Measurements from ENCODE around the gene TBC1D22A.
"Not testable (repeated sequence)": the region's sequence is repeated elsewhere in the genome, so short reads cannot be mapped to it uniquely, and the experiment has no call there.

Gene TBC1D22A

DNA sequence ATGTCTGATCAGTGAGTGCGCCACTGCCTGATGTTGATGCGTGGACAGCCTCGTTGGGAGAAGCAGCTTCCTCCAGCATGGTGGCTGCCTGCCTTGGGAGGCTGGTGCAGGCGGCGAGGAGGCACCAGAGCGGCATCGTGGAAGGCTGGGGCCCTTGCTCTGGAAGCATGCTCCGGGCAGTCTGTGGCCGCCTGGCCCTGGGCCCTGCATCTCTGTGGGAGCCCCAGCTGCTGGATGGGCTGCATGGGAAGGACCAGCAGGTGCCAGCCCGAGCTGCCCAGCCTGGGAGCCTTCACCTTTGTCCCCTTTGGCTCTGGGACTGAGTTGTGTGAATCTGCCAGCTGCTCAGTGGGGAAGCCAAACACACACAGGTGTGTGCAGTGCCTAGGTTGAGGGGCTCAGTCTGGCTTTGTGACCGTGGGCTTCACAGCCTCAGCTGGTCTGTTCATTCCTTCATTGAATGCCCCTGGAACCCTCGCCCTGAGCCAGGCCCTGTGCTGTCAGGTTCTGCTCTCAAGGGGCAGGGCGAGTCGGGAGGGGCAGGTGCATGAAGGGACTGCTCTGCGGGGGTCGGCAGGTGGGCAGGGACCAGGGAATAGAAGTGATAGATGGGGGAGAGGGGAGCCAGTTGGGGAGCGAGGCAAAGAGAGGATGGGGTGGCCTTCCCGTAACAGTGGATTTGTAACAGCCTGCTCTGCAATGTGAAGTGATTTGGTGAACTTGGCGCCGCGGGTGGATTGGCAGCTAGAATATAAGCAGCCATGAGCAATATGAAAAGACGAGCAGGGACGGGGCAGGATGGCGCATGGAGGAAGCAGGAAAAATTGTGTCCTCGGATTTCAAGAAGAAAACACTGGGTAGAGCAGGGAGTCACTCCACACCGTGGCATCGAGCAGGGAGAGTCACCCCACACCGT, 354.2 kb downstream of the TBC1D22A start:
- DNase-seq: no peak

DNA sequence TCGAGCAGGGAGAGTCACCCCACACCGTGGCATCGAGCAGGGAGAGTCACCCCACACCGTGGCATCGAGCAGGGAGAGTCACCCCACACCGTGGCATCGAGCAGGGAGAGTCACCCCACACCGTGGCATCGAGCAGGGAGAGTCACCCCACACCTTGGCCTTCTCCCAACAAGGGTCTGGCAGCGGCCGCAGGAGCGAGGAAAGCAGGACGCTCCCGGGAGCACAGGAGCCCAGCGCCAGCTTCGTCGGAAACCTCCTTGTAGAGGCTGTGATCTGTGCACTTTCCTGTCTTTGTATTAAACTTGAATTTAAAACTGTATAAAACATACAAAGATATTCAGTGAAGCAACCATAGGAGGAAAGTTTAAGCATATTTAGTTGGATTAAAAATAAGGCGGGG, 355.0 kb downstream of the TBC1D22A start:
- DNase-seq: not testable (repeated sequence)

DNA sequence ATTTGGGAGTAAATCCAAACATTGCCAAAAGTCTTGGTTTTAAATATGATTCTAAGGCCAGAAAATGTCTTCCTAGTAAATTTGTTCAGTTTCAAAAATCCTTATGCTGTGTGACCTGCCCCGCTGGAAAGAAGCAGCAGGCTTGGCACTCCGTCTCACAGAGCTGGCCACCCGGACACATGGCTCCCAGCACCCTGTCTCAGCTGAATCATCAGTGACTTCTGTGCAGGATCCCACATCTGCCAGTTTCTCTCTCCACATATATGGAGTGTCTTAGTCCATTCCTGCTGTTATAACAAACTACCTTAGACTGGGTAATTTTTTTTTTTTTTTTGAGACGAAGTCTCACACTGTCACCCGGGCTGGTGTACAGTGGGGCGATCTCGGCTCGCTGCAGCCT, 356.7 kb downstream of the TBC1D22A start:
- DNase-seq: no peak

DNA sequence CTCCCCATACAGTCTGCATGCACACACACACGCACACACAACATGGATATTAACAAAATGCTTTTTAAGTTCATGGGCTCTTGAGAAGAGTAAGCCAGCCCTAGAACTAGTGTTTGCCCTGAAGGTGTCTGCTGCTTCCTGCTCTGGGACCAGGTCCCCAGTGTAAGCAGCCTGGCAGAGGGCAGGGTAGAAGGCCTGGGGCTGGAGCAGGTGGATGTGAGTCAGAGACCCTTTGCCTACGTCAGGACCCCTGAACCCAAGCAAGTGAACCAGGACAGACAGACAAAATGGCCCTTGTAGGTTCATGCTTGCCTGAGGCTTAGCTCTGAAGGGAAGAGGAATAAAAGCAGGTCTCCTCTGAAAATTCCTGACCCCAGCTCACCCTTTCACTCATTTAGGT, 357.9 kb downstream of the TBC1D22A start:
- no peak for DNase-seq

DNA sequence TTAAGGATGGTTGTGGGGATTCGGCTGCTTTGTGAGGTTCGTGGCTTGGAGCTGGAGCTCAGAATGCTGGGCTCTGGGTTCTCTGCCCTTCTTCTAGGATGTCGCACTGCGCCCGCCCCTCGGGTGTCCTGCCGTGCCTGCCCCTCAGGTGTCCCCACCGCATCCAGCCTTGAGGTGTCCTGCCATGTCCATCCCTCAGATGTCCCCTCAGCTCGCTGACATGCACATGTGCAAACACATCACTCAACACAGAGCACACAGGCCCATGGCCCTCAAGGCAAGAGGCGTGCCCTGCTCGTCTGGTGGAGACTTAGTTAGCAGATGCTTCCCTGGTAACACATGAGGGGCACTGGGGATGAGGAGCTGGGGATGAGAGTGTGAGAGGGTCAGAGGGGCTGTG, 359.3 kb downstream of the TBC1D22A start:
- DNase-seq: no peak

DNA sequence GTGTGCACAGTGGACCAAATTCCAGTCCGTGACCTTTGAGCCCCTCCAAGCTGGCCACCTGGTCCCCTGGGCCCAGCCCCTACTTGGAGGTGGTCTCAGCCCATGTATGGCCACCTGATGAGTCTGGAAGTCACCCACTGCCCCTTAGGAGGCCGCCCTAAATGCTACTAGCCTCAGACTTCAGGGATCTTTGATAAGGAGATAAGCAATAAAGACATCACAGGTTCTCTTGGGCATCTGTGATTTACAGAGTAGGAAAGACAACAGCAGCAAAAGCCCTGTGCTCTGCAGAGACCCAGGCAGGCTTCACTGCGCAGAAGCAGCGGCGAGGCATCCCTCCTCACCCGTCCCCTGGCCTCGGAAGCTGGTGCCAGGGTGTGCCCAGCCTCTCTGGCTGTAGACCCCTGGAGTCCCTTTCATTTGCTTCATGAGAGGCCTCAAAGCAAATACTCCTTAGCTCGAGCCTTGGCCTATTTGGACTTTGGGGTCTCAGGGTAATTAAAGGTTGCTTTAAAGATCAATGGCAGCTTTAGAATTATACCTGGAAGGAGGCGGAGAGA, 360.1 kb downstream of the TBC1D22A start:
- DNase-seq: no peak

DNA sequence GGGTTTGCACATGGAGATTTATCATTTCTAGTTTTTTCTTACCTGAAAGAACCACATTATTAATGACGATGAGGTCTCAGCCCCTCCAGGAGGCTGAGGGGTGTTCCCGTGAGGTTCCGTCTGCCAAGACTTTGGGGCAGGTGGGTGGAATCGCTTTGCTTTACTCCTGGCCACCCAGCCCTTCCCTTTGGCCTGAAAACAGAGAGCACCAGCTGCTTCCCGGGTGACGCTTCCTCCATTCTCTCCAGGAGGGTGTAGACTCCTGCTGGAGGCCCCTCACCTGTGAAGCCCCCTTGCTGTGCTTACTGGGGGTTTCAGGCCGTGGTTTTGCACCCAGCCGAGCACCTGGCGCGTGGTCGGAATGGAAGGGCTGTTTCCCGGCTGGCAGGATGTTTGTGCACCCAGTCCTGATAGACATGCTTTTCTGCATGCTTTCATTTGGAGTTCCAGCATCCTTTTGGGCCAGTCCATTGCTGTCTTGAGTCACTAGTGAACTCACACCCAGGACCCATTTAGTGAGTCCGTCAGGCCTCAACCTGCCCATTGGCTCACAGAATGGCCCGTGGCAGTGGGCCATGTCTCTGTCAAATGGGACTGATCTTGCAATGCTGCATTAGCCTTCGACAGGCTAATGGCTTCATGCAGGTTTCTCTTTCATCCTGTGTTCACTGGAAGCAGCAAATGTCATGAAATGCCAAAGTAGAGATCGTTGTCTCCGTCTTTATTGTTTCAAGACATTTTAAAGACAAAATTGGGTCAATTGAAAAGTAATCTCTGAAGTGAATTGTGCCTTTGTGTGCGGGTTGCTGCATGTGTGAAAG, 360.8 kb downstream of the TBC1D22A start:
- no peak for DNase-seq

DNA sequence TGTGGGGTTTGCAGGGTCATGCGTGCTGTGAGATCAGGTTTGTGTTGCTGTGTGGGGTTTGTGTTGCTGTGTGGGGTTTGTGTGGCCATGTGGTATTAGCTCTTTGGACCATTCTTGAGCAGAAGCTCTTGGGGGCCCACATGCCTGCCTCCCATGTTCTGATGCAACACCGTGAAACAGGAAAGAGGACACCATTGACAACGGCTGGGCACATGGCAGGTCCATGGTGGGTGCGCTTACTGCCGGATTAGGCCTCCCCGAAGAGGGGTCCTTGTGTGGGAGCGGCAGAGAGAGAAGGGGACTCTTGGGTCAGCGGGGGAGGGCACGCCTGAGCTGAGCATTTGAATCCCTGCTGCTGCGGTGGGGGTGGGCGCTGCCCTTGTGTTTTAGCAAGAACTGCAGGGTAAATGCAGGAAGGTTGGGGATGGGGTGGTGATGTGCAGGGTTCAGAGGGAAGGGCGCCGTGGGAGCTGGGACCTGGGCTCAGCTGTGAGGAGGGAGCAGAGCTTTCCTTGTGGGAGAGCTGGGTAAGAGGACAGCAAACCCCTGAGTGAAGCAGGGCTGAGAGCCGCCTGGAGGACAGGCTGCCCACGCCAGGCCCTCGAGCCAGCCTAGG, 361.5 kb downstream of the TBC1D22A start:
- no peak for DNase-seq

DNA sequence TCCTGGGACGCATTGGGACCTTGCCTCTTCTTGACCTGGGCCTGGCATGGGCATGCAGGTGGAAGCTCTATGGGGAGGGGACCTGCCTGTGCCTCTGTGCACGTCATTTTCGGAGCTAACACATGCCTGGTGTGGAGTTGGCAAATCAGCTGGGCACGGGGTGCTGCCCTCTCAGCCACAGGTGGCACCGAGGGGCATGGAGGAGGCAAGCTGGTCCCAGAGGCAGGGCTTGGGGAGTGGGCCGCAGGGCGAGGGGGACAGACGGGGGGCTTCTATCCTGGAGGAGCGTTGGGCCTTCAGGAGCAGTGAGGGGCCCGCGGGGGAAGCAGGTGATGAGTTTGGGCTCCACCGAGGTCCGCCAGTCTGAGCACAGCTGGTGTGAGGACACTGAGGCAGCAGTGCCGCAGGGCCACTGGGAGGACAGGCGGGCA, 362.0 kb downstream of the TBC1D22A start:
- DNase-seq: no peak

DNA sequence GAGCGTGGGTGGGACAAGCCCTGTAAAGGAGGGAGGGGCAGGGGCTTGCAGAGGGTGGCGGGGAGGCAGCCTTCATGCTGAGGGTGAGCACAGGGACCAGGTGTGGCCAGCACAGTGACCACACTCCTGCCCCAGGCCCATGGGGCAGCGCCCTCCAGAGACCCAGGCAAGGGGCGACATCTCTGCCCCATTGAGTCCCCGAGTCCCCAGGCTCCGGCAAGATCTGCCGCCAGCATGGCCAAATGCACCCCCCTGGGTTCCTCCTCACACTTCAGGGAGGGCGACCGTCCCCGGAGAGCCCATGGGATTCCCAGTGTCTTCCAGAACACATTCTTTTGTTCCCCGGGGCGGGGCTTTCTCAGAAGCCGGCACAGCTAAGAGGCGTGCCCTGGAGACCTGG, 362.5 kb downstream of the TBC1D22A start:
- no peak for DNase-seq

DNA sequence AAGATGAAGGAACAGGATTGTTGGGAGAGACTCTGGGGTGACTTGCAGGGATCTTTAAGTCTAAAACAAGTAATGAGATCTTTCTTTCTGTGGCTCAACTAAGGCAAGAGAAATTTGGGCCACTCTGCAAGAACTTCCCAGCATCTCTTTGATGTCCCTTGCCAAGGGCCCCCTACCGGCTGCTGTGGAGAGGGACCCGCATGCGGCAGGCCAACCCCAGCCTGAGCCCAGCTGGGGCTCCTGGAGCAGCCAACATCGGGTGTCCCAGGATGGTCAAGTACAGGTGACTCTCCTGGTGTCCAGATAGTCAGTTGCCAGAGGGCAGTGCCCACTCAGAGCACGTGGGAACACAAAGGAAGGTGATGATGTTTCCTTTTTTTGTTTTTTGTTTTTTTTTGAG, 363.2 kb downstream of the TBC1D22A start:
- DNase-seq: no peak

DNA sequence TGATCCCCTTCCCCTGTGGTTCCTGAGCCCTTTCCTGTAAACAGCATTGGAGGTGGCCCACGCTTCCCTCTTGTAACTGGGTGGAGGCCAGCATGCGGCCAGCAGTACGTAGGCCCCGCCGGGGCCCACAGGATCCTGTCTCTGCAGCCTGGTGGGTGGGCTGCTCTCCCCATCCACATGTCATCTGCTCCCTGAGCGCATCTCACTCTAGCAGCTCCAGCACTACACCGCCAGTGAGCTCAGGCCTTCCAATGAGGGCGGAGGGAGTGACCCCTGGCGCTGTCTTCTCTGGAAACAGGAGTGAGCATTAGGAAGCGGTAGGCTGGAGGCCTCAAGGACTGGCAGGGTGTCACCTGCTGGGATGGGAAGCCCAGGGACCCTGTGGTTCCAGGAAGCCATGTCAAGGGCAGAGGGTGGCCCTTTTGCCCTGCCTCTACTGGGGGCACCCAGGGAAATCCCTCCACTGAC, 363.9 kb downstream of the TBC1D22A start:
- DNase-seq: no peak

DNA sequence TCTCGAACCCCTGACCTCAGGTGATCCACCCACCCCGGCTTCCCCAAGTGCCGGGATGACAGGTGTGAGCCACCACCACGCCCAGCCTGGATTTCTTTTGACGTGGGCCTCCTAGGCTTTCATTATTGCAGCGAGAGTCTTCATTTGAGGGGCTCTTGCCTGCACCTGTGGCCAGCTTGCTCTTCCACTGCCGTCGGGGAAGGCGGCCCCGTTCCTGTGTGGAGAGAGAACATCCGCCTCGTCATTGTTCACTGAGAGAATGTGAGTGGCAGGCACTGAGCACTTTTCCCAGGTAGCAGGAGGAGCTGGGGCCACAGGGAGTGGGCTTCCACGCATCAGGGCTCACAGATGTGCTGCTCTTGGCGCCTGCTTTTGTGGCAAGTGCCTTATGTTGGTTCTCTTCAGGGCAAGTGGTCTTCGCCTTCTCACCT, 365.0 kb downstream of the TBC1D22A start:
- no peak for DNase-seq

DNA sequence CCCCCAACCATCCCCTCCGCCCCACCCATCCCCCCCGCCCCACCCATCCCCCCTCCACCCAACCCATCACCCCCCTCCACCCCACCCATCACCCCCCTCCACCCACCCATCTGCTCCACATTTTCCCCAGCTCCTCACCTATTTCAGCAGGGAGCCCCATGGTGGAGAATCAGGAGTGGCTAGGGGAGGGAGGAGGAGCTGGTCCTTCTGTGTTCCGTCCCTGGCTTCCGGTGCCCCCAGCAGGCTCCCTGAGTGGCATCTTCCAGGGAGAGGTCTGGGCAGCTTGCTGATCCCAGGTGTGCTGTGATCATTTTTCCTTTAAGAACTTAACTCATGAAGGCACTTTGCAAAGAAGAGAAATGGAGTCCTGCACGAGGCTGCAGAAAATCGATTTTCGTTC, 365.8 kb downstream of the TBC1D22A start:
- no peak for DNase-seq

DNA sequence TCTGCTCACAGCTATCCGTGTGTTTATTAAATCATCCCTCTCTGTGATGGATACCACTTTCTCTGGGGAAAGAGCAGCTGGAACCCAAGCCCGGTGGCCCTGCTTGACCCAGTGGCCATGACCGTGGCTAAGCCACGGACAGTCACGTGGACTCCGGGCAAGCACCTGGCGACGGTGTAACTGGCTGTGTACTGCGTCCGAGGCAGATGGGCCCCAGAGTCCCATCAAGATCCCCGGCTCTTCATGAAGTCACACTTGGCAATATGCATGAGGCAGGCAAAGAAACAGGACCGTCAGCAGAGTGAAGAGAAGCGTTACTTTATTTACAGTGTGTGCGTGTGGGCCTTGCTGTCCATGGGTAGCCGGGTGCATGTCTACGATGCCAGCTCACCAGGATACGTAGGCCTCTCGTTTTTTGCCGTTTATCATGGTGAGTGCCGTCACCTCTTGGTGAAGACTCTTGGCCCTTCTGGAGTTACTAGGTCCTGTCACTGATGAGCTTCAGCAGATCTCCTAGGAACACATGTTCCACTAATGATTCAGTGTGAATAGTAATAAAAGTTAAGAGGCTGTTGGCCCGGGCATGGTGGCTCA, 366.3 kb downstream of the TBC1D22A start:
- DNase-seq: no peak

DNA sequence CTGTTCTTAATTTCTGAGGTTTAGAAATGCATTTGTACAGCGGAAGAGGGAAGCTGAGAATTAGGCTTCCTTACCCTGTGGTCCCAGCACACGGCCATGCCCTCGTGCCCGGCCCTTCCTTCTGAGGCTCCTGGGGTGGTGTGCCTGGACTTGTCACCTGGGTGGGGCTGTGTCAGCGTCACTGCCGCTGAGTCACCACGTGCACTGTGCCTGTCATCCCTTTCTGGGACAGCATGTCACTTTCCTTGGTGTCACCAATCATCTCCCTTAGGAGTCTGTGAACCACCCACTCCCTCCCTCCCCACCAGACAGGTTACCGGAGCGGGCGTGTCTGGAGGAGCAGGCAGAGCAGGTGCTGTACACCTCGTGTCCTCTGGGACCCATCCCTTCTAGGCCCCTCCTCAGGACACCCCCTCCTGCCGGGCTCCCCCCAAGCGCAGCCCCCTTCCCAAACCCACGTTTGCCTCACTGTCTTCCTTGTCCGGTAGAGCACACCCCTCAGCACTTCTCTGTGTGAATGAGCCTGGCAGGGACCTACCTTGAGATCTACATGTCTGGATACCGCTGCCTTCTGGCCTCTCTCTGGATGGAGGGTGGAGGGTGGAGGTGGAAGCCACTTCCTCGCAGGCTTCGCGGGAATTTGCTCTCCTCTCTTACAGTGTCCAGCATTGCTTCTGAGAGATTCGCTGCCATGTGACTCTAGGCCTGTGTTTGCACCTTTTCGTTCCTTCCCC, 367.6 kb downstream of the TBC1D22A start:
- peak; percentile 64 for DNase-seq

DNA sequence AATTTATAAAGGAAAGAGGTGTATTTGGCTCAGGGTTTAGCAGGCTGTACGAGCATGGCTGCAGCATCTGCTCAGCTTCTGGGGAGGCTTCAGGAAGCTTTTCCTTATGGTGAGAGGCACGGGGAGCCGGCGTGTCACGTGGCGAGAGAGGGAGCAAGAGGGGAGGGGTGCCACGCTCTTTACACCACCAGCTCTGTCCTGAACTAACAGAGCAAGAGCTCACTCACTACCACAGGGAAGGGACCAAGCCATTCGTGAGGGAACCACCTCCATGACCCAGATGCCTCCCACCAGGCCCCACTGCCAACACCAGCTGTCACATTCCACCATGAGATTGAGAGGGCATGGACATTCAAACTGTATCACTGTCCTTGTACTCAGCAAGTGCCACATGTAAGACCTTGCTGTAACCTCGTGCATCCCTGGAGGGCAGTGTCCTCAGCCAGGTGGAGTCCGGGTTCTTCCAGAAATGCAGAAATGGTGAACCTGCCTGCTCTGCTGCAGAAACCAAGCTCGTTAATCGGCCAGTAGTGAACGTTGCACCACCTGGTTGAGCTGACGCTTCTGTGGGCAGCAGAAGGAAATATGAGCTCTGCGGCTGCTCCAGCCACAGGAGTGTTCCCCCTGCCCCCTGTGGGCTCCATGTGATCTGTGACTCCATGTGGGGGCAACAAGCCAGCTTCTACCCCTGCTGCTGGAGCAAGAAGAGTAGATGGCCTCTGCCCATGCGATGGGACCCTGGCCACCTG, 368.6 kb downstream of the TBC1D22A start:
- no peak for DNase-seq

DNA sequence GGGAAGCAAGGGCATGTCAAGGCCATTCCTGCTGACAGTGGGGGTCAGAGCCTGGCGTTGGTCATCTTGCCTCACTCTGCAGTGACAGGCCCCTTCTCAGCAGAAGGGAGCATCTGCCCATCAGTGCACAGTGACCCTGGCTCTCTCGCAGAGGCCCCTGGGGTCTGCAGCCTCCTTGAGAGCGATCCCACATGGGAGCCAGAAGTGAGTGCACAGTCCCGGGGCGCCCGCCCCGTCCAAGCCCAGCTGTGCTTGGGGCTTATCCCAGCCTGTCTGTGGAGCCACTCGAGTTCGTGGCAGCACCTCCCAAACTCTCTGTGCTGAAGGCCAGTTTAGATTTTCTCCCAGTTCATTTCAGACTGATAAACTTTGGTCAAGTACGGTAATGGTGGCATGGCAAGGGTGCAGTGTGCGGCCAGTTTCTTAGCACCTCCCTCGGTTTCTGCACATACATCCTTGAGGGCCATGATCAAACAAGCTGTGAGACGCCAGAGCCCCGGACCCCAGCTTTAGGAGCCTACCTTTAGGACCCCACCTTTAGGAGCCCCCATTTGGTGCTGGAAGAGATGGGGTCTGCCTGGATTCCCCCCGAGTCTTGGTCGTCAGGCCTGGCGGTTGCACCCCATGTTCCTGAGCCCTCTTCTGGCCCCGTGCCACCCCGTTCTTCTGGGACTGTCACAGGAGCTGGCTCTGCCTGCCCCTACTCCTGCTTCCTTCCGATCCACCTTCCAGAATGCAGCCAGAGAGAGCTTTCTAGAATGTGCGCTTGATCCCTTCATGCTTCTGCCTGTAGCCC, 369.4 kb downstream of the TBC1D22A start:
- no peak for DNase-seq

DNA sequence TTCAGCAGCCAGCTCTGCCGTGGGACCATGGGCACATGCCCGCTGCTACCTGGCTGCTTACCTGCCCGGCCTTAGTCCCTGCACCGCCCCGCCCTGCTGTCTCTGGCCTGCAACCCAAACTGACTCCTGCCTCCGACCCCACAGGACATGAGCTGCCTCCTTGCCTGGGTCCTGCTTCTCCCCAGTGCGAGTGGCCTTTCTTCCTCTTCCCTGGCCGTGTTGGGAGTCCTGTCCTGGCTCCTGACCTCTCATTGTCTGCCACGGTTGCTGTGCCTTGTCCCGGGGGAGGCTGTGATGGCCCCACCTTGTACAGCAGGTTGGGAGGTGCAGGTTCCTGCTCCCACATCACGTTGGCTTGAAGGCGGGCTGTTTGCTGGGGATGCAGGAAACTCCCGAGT, 370.0 kb downstream of the TBC1D22A start:
- no peak for DNase-seq
